Heart left ventricle (tissue), 16 donors: Measurements from ENCODE around the gene NCOA1. TPM values are rescaled to one million over a fixed set of nuclear protein-coding genes. Genes with fewer than 3 reads are reported as not detected.
A peak's percentile ranks its signal among the peaks of the same experiment; 100 is the strongest.

Experiments used
- ATAC-seq, 4 donors: fragments of 200-7000 bp; cut with Tn5 transposase; one replicate each; pipeline ENCODE4 v1.9.1; 2020 to 2022; ENCODE audit warnings: moderate library complexity in 4 of 4, mild to moderate bottlenecking in 3 of 4, moderate number of reproducible peaks in 1 of 4
- DNase-seq, 5 donors: peaks; one replicate each; pipeline ENCODE4 v3.0.0-alpha.2; 2020
- H3K27ac ChIP-seq, 12 donors: fragments of 200-600 bp; sonication (generic) in 4 of 12; one replicate each; pipeline versions ENCODE4 v1.5.0 to v1.8.0; 2016 to 2022; ENCODE audit warnings: mild to moderate bottlenecking in 2 of 12
- H3K27me3 ChIP-seq, 9 donors: fragments of 200-600 bp; sonication (generic) in 2 of 9; one replicate each; pipeline versions ENCODE4 v1.5.1 to v1.8.0; 2016 to 2022; ENCODE audit warnings: mild to moderate bottlenecking in 3 of 9
- H3K36me3 ChIP-seq, 9 donors: fragments of 200-600 bp; sonication (generic) in 2 of 9; one replicate each; pipeline versions ENCODE4 v1.5.0 to v1.8.0; 2018 to 2022; ENCODE audit warnings: mild to moderate bottlenecking in 2 of 9
- H3K4me1 ChIP-seq, 12 donors: fragments of 200-600 bp; sonication (generic) in 4 of 12; one replicate each; pipeline versions ENCODE4 v1.5.0 to v1.8.0; 2016 to 2022; ENCODE audit warnings: mild to moderate bottlenecking in 3 of 12
- H3K4me3 ChIP-seq, 12 donors: fragments of 200-600 bp; sonication (generic) in 4 of 12; one replicate each; pipeline versions ENCODE4 v1.5.0 to v1.8.0; 2017 to 2022; ENCODE audit warnings: mild to moderate bottlenecking in 9 of 12, moderate library complexity in 4 of 12
- H3K9me3 ChIP-seq, 12 donors: fragments of 200-600 bp; sonication (generic) in 4 of 12; one replicate each; pipeline versions ENCODE4 v1.5.0 to v1.8.0; 2016 to 2022; ENCODE audit warnings: mild to moderate bottlenecking in 1 of 12
- CTCF ChIP-seq, 12 donors: fragments of 200-600 bp; sonication (generic) in 4 of 12; IDR thresholded peaks; one replicate each; pipeline versions ENCODE4 v1.5.0 to v1.8.0; 2018 to 2022; ENCODE audit warnings: antibody characterized with exemption in 12 of 12, mild to moderate bottlenecking in 5 of 12
- POLR2A ChIP-seq, 2 donors: fragments of 450-650 bp; IDR thresholded peaks; one replicate each; pipeline ENCODE4 v1.6.1; 2017; ENCODE audit warnings: antibody characterized with exemption in 2 of 2, mild to moderate bottlenecking in 2 of 2, moderate library complexity in 2 of 2
- WGBS, 4 donors: extraction: QIAGEN DNeasy Blood & Tissue Kit in 2 of 4; methylation state at CpG; one replicate each; pipeline versions ENCODE4 v1.1.5 to v1.1.7; 2013 to 2018; 5-methylcytosine and 5-hydroxymethylcytosine counted together
- intact Hi-C, 10 donors: fragments of 100-400 bp; cut with DNase I; formaldehyde crosslinking; loops; one replicate each; pipeline versions ENCODE4 v1.11.1 to v1.14.2; 2022
- polyA plus RNA-seq, 2 donors: library from polyadenylated mRNA; stranded (reverse); fragments of 200-250 nt; gene quantifications; one replicate each; pipeline ENCODE4 v1.2.3, GENCODE V29; 2013
- total RNA-seq, 9 donors: library from RNA; depleted of rRNA in 2 of 9; stranded (reverse); fragments of >200 nt in 2 of 9; fragmentation: NEBNext Ultra II Directional in 3 of 9; extraction: Animal tissue kit (Norgen Biotek cat#: 25700) in 3 of 9; gene quantifications; one replicate each; pipeline versions ENCODE4 v1.1.0 to v1.2.4, GENCODE V29; 2016 to 2023
- donor health status: ischemic (EF 13 %, LVEDD 7.1; RV severe dilation, severe dysfunction).
- donor health status: healthy with polysubstance abuse.
- donor health status: DM: no; HTN: yes; CAD: no.
- donor health status: DM: no; HTN: no; CAD: no.
- donor health status: ischemic (EF 25% LVEDD 6.9; RV normal size, moderate dysfunction).
- donor health status: ischemic (EF 25% LVEDD 5.7; RV mildly dilated, moderate dysfunction).
- donor health status: healthy.
- donor health status: DM: yes; HTN: yes; CAD: no.
- donor health status: ischemic (EF 35%, LVEDD 5.7; RV mildly dilated, moderate dysfunction).
- donor health status: nonischemic (EF 11% LVEDD 7.7; RV severe dilation, severe dysfunction).
- donor health status: DM: yes; HTN: yes; CAD: no.
- donor health status: PGD.
- donor health status: ischemic (EF 29% LVEDD 5.4; RV normal size, mild dysfunction).
- donor health status: nonischemic (EF 23%, LVEDD 6.1; RV moderate dilation, normal function).

NCOA1 gene
- total and polyA plus RNA-seq, 11 donors, result 8.5 to 42.3 (median 32.4) TPM

- ATAC-seq (peak; percentile 82 to 93 (median 88)), DNase-seq (peak in 4 of 5 donors; percentile 9 to 53 (median 29))
- peaks cover 0 to 16% (median 11%) of the 10 kb centered on the region in 9 donors for H3K36me3 ChIP-seq
- WGBS, 4 donors, result 53 to 64% (median 56%) methylated on average over 4 of the region's 4 CpGs
- intact Hi-C loops, result loop anchor here in 2 of 10 donors (2.0 to 10.0 kb wide), 2 partner anchors 16 to 164 kb away; partner anchors contain the start of gene NCOA1 (in 1 of the 2)
- peaks cover 0 to 40% (median 12%) of the 10 kb centered on the region in 12 donors for H3K4me1 ChIP-seq
- no peaks in the 10 kb centered on the region for H3K27me3 ChIP-seq
- no peaks in the 10 kb centered on the region for H3K9me3 ChIP-seq
- peak overlapping the region in 11 of 12 donors; percentile 15 to 67 (median 41) for H3K27ac ChIP-seq
- H3K4me3 ChIP-seq, result no peak overlapping the region
- TF ChIP-seq POLR2A (IDR thresholded peaks at IDR 0.05) (no peak), CTCF (IDR thresholded peaks at IDR 0.05) (no peak)
Observed at GRCh38 chr2:24658531-24659202, 167.6 kb downstream of the NCOA1 start.

- Histone ChIP-seq H3K27ac (peak overlapping the region in 3 of 12 donors; percentile 11 to 23 (median 15)), H3K4me3 (no peak overlapping the region), H3K36me3 (peaks cover 0 to 16% (median 11%) of the 10 kb centered on the region in 9 donors), H3K9me3 (no peaks in the 10 kb centered on the region), H3K4me1 (peaks cover 0 to 35% (median 11%) of the 10 kb centered on the region in 12 donors), H3K27me3 (no peaks in the 10 kb centered on the region)
- no peak for ATAC-seq
- TF ChIP-seq CTCF (IDR thresholded peaks at IDR 0.05) (no peak), POLR2A (IDR thresholded peaks at IDR 0.05) (no peak)
- 4 to 18% (median 17%) methylated on average over 1 of the region's 1 CpG for WGBS, 4 donors
- intact Hi-C loops, result loop anchor here in 2 of 10 donors (2.0 to 10.0 kb wide), 2 partner anchors 17 to 165 kb away; partner anchors contain the start of gene NCOA1 (in 1 of the 2)
- no peak for DNase-seq
Observed at GRCh38 chr2:24659862-24660261, 168.8 kb downstream of the NCOA1 start.

- H3K4me1 ChIP-seq, result peaks cover 0 to 4% (median 0%) of the 10 kb centered on the region in 12 donors
- intact Hi-C loops, result no loop called here
- ATAC-seq (peak in 1 of 4 donors; percentile 47), DNase-seq (no peak)
- no peak overlapping the region for H3K27ac ChIP-seq
- H3K27me3 ChIP-seq, result no peaks in the 10 kb centered on the region
- 67 to 81% (median 69%) methylated on average over 1 of the region's 1 CpG for WGBS, 4 donors
- no peak overlapping the region for H3K4me3 ChIP-seq
- no peak for TF ChIP-seq CTCF (IDR thresholded peaks at IDR 0.05)
- no peak for TF ChIP-seq POLR2A (IDR thresholded peaks at IDR 0.05)
- H3K9me3 ChIP-seq, result no peaks in the 10 kb centered on the region
- peaks cover 0 to 25% (median 15%) of the 10 kb centered on the region in 9 donors for H3K36me3 ChIP-seq
Observed at GRCh38 chr2:24667542-24667941, 176.5 kb downstream of the NCOA1 start.

GRCh38 chr2:24671230-24671629, 180.2 kb downstream of the NCOA1 start:
- Histone ChIP-seq H3K9me3 (no peaks in the 10 kb centered on the region), H3K27ac (no peak overlapping the region), H3K36me3 (peaks cover 0 to 37% (median 19%) of the 10 kb centered on the region in 9 donors), H3K27me3 (no peaks in the 10 kb centered on the region), H3K4me1 (peaks cover 0 to 18% (median 6%) of the 10 kb centered on the region in 12 donors), H3K4me3 (no peak overlapping the region)
- no peak for ATAC-seq
- TF ChIP-seq CTCF (IDR thresholded peaks at IDR 0.05) (no peak), POLR2A (IDR thresholded peaks at IDR 0.05) (no peak)
- no peak for DNase-seq
- intact Hi-C loops, result no loop called here
- 97 to 100% (median 98%) methylated on average over 1 of the region's 1 CpG for WGBS, 4 donors
